ENCODE measurements around the gene UBE2G2.

The UBE2G2 gene

DNA sequence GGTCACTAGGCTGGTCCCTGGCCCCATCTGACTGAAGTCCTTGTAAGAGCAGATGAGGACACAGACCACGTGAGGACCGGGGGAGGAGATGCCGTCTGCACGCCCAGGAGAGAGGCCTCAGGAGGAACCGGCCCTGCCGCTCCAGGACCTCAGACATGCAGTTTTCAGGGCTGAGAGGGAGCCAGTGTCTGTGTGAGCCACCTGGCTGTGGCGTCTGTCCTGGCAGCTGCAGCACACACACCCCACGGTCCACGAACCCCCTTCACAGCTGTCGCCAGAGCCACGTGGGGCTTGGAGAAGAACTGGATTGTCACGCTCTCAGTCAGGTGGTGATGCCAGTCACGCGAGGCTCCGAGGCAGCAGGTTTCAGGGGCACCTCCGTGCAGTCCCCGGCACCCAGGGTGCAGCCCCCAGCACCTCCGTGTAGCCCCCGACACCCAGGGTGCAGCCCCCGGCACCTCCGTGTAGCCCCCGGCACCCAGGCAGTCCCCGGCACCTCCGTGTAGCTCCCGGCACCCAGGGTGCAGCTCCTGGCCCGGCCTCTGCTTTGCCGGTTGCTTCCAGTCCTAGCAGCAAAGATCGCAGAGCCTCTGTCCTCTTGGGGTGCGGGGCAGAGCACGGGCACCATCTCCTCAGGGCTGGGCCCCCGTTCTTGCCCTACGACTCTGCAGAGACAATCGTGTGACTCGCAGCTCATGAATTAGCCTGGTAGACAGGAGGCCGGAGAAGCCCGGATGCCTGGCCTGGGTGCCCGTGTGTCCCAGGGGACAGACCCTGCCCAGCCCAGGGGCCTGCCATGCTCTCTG lies 35.2 kb upstream of the UBE2G2 start:
- no peaks in the 10 kb centered on the region for H3K27me3 ChIP-seq (ENCODE audit: control insufficient read depth, insufficient read depth, low read length)
- no peak overlapping the region for H3K9ac ChIP-seq
- no peaks in the 10 kb centered on the region for H3K9me3 ChIP-seq (ENCODE audit: control insufficient read depth, low read length)
- H3K27ac ChIP-seq: no peak overlapping the region
- no peaks in the 10 kb centered on the region for H3K79me2 ChIP-seq
- H3K4me3 ChIP-seq (ENCODE audit: low read depth, low read length): no peak overlapping the region
- TF ChIP-seq, protein P1, sequence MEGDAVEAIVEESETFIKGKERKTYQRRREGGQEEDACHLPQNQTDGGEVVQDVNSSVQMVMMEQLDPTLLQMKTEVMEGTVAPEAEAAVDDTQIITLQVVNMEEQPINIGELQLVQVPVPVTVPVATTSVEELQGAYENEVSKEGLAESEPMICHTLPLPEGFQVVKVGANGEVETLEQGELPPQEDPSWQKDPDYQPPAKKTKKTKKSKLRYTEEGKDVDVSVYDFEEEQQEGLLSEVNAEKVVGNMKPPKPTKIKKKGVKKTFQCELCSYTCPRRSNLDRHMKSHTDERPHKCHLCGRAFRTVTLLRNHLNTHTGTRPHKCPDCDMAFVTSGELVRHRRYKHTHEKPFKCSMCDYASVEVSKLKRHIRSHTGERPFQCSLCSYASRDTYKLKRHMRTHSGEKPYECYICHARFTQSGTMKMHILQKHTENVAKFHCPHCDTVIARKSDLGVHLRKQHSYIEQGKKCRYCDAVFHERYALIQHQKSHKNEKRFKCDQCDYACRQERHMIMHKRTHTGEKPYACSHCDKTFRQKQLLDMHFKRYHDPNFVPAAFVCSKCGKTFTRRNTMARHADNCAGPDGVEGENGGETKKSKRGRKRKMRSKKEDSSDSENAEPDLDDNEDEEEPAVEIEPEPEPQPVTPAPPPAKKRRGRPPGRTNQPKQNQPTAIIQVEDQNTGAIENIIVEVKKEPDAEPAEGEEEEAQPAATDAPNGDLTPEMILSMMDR (IDR thresholded peaks at IDR 0.05): no peak
- H3K4me1 ChIP-seq: no peaks in the 10 kb centered on the region
- no peaks in the 10 kb centered on the region for H3K36me3 ChIP-seq (ENCODE audit: control insufficient read depth, insufficient read depth, low read length)
- no peak overlapping the region for H2AFZ ChIP-seq
- H3K4me2 ChIP-seq (ENCODE audit: low read length): peak overlapping the region; percentile 51

- H2AFZ ChIP-seq: no peak overlapping the region
- no peak overlapping the region for H3K27ac ChIP-seq
- TF ChIP-seq, protein P1 (IDR thresholded peaks at IDR 0.05): no peak
- H3K79me2 ChIP-seq: no peaks in the 10 kb centered on the region
- H3K4me1 ChIP-seq: no peaks in the 10 kb centered on the region
- no peaks in the 10 kb centered on the region for H3K9me3 ChIP-seq (ENCODE audit: control insufficient read depth, low read length)
- H3K36me3 ChIP-seq (ENCODE audit: control insufficient read depth, insufficient read depth, low read length): no peaks in the 10 kb centered on the region
- H3K4me2 ChIP-seq (ENCODE audit: low read length): peak overlapping the region; percentile 51
- no peaks in the 10 kb centered on the region for H3K27me3 ChIP-seq (ENCODE audit: control insufficient read depth, insufficient read depth, low read length)
- no peak overlapping the region for H3K9ac ChIP-seq
- H3K4me3 ChIP-seq (ENCODE audit: low read depth, low read length): no peak overlapping the region
These were observed 34.7 kb upstream of the UBE2G2 start for GRCh38 chr21:44836349-44836665.

DNA sequence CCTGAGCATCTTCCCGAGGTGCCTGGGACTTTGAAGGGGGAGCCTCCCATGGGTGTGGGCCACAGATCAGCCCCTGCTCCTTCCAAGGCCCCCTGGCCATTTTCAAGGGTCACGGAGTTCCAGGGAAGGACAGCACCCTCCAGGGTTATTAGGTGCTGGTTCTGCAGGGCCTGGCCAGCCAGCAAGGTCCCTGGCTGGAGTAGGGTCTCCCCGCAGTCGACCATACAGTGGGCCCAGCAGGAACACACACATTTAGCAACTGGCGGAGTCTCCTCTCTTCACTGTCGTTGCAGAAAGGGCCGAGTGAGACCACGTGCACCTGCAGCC lies 34.0 kb upstream of the UBE2G2 start:
- H3K4me2 ChIP-seq (ENCODE audit: low read length): no peak overlapping the region
- H3K79me2 ChIP-seq: no peaks in the 10 kb centered on the region
- H3K27me3 ChIP-seq (ENCODE audit: control insufficient read depth, insufficient read depth, low read length): no peaks in the 10 kb centered on the region
- H3K36me3 ChIP-seq (ENCODE audit: control insufficient read depth, insufficient read depth, low read length): no peaks in the 10 kb centered on the region
- TF ChIP-seq, protein P1 (IDR thresholded peaks at IDR 0.05): no peak
- no peak overlapping the region for H3K27ac ChIP-seq
- H3K9ac ChIP-seq: no peak overlapping the region
- no peaks in the 10 kb centered on the region for H3K9me3 ChIP-seq (ENCODE audit: control insufficient read depth, low read length)
- H3K4me3 ChIP-seq (ENCODE audit: low read depth, low read length): no peak overlapping the region
- H3K4me1 ChIP-seq: no peaks in the 10 kb centered on the region
- H2AFZ ChIP-seq: no peak overlapping the region

DNA sequence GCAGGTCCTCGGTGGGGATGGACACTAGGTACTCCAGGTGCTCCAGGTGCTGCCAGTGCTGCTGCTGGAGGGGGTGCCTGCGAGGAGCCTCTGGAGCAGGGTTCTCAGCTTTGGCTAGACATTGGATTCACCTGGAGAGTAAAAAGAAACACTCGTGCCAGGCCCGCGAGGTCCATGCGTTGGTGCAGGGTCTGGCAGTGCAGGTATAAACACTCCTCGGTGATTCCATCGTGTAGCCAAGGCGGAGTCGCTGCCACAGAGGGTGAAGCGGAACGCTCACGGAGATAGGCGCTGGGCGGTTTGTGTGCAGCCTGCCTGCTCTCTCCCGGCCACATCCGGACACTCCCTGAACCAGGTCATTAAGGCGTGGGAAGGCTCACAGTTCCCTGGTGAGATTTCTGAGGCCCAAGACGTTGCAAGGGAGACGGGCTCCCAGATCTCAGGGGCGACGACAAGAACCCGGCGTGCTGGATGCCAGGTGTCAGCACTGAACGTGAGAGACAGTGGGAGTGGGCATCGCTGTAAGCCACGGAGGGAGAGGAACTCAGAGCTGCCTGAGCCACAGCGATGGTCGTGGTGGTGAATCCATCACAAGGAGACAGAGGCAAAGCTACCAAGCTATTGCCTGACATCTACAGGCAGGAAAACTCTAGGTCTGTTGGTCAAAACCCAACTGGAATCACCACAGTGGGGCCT lies 33.5 kb upstream of the UBE2G2 start:
- Histone ChIP-seq H3K36me3 (ENCODE audit: control insufficient read depth, insufficient read depth, low read length) (no peaks in the 10 kb centered on the region), H3K27ac (no peak overlapping the region), H3K4me3 (ENCODE audit: low read depth, low read length) (no peak overlapping the region), H3K79me2 (no peaks in the 10 kb centered on the region), H3K9me3 (ENCODE audit: control insufficient read depth, low read length) (no peaks in the 10 kb centered on the region), H3K27me3 (ENCODE audit: control insufficient read depth, insufficient read depth, low read length) (no peaks in the 10 kb centered on the region), H3K4me1 (no peaks in the 10 kb centered on the region), H2AFZ (no peak overlapping the region), H3K4me2 (ENCODE audit: low read length) (no peak overlapping the region), H3K9ac (no peak overlapping the region)
- TF ChIP-seq, protein P1 (IDR thresholded peaks at IDR 0.05): no peak
